ENCODE measurements around the gene DSCAM.

DNA sequence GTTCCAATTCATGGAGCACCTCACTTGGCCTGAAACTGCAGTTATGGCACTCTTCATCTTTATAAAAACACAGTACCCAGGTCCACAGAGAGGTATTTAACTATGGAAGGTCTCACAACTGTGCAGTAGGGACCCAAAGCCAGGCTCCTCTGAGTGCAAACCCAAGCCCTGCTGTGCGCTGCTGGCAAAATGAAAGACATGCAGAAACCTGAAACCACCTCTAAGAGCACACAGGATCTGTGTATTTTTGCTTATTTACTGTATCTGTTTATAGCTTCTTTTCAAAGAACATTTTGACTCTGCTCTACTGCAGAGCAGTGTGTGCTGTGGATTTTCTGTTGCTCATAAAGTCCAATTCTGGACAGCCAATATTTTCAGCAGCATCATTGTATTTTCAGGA is 166.6 kb downstream of the DSCAM start:
- TF ChIP-seq, protein P1, sequence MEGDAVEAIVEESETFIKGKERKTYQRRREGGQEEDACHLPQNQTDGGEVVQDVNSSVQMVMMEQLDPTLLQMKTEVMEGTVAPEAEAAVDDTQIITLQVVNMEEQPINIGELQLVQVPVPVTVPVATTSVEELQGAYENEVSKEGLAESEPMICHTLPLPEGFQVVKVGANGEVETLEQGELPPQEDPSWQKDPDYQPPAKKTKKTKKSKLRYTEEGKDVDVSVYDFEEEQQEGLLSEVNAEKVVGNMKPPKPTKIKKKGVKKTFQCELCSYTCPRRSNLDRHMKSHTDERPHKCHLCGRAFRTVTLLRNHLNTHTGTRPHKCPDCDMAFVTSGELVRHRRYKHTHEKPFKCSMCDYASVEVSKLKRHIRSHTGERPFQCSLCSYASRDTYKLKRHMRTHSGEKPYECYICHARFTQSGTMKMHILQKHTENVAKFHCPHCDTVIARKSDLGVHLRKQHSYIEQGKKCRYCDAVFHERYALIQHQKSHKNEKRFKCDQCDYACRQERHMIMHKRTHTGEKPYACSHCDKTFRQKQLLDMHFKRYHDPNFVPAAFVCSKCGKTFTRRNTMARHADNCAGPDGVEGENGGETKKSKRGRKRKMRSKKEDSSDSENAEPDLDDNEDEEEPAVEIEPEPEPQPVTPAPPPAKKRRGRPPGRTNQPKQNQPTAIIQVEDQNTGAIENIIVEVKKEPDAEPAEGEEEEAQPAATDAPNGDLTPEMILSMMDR (IDR thresholded peaks at IDR 0.05; ENCODE audit: insufficient read depth, low read length, poor library complexity, severe bottlenecking) = no peak
- no peak for TF ChIP-seq EZH2phosphoT487 (conservative IDR thresholded peaks at IDR 0.05; ENCODE audit: low read length)

All from SU-DHL-6 (cell line).